ENCODE data around the gene PPP1R3D.
"Not testable (repeated sequence)": the region's sequence is repeated elsewhere in the genome, so short reads cannot be mapped to it uniquely, and the experiment has no call there.

The PPP1R3D gene, protein sequence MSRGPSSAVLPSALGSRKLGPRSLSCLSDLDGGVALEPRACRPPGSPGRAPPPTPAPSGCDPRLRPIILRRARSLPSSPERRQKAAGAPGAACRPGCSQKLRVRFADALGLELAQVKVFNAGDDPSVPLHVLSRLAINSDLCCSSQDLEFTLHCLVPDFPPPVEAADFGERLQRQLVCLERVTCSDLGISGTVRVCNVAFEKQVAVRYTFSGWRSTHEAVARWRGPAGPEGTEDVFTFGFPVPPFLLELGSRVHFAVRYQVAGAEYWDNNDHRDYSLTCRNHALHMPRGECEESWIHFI

DNA sequence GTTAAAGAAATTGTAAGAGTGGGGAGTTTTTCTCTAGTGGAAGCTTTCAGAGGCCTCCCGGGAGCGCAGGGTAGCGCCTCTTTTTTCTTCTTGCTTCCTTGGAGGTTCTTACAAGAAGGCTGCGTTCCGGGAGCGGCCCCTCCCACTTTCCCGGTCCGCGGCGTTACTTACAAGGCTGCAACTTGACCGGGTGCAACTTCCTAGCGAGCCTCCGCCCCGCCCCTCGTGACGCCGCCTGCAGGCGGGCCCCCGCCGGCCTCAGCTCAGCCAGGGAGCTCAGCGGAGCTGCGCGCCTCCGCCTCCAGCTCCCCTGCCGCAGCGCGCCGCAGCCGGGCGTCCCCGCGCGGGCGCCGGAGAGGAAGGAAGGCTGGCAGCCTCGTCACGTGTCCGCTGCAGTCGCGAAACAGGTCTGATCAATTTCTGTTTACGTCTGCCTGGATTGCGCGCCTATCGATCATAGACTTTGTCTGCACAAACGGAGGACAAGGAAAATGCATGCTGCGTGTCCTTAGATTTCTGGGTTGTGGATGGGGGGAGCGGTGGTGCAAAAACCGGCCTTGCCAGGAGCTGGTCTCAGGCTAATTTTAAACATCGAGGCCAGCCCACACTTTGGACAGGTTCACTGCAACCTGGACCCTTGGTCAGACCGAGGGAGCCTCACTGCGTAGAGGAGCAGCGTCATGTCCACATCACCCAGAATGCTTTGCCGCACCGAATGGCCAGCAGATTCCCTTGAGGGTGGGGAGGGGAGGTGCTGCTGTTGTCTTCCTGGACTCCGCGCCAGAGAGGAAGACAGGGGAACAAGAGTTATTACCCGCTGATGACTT is at the start of gene PPP1R3D, which contains the start of gene FAM217B:
TSS of gene PPP1R3D (minus strand) at position 177 of the 827 bp plus-strand sequence. CDS start 374 bp downstream, outside the sequence.
TSS of gene FAM217B (plus strand) at position 261 of the 827 bp plus-strand sequence. CDS start 3,555 bp downstream, outside the sequence.
- peak; percentile 98 for DNase-seq

DNA sequence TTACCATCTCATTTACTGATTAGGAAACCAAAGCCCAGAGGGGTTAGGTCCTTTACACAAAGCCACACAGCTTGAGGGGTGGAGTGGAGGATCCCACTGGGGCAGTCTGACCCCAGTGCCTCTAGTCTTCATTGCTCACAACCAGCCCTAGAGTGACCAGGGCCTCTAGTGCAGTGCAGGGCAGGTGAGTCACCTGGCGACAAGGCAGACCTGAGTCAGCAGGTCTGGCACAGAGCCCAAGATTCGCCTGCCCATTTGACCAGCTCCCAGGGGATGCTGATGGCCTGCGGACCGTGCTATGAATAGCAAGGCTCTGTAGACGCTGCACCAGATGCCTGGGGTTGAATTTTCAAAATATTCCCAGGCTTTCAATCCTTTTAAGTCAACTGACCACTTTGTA is 48.0 kb upstream of the PPP1R3D start:
- DNase-seq: no peak

DNA sequence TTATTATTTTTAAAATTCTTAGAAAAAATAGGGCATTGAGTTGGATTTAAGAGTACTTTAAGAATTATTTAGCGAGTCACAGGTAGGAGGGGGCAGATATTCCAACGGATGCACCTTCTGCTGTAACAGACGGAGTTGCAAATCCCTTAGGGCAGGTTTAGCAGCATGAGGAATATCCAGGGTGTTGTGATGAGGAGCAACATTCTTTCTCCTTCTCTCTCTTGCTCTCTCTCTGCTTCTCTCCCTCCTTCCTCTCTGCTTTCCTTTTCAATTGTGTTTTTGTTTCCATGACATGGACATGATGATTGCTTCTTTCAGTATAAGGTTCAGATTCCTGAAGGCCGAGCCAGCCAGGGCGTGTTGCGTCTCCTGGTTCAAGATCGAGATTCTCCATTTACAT is 47.0 kb upstream of the PPP1R3D start:
- DNase-seq: no peak

DNA sequence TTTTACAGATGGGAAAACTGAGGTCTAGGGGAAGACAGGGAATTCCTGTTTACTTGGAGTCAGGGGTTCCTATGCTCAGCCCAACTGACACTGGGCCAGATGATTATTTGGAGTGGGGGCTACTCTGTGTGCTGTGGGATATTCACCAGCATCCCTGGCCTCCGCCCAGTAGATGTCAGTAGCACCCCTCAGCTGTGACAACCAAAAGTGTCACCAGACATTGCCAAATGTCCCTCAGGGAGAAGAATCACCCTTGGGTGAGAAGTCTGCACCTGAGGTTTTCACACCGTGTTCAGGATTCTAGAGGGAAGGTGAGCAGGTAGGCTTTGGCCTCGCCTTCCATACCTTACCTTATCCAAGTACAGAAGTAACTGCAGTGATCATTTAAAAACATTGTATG is 45.8 kb upstream of the PPP1R3D start:
- peak; percentile 62 for DNase-seq

DNA sequence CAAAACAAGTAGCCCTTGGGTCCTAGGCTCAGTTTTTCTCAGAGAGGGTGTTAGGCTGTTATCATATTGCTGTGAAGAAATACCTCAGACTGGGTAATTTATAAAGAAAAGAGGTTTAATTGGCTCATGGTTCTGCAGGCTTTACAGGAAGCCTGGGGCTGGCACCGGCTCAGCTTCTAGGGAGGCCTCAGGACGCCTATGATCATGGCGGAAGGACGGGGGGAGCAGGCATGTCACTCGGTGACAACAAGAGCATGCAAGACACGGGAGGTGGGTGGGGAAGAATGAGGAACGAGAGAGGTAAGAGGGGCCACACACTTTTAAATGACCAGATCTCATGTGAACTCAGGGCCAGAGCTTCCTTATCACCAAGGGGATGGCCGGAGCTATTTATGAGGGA is 45.1 kb upstream of the PPP1R3D start:
- peak; percentile 38 for DNase-seq

DNA sequence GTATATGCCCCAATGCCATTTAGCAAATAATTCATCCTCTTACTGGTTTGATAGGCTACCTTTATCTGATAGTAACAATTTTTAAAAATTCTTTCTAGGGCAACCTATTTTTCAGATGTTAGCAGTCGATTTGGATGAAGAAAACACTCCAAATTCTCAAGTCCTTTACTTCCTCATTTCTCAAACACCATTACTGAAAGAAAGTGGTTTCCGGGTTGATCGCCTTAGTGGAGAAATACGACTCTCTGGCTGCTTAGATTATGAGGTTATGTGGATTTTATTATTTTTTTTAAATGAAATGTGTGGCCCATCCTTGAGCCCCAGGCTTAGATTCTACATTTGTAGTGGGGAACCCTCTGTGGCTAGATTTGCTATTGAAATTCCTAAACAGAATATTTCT is 44.4 kb upstream of the PPP1R3D start:
- DNase-seq: peak; percentile 88

DNA sequence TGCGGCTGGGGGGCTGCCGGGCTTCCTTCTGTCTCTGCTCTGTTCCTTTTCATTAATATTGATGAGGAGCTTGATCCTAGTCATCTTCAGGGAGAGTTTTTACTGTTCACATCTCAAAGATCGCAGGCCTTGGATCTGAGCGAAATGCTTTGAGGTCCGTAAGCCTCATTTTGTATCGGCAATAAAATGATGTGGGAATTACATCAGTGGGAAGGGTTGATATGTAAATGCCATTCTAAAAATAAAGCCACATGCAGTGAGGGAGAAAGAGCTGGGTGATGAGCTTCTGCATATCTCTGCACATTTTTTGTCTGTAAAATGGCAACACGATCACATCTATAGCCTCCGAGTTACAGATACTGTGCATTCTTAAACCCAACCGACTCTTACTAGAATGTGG is 43.0 kb upstream of the PPP1R3D start:
- no peak for DNase-seq

DNA sequence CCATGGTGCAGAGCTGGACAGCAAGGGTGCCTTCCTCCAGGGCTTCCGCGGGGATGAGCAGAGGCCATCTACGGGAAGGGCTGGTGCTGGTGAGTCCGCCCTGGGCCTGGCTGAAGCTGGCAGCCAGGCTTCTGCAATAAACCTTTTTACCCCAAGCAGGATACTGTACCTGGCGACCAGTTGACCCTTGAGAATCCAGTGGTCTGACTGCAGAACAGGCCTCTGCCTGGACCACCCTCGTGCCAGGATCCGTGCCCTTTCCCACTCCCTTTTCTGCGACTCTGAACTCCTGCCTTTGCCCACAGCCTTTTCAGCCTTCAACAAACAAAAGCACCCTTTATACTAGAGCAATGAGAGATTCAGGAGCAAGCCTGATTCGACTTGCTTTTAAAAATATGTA is 37.0 kb upstream of the PPP1R3D start:
- DNase-seq: no peak

DNA sequence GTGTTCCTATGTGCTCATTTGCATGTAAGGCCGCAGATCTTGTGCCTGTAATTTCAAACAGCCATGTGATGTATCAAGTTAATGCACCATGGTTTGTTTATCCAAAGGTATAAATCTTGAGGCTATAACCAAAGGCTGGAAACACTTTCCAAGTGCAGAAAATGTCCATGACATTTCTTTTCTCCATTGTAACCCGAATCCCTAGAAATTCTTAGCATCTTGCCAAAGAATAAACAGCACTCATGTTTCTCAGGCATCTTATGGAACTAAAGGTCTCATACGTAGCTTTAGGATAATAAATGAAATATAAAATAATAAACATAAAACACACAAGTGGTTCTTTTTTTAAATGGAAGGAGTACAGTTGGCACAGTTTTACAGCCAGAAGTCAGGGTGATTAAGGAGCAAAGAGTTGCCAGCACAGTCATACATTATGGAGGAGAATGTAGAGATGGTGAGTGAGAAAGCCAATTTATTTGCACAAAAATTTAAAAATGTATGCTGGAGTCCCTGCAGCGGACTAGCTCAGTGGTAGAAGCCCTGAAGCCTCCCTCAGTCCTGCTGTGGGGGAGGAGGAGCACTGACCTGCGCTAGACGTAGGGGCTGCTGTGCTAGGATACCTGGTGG is 36.2 kb upstream of the PPP1R3D start:
- DNase-seq: no peak

DNA sequence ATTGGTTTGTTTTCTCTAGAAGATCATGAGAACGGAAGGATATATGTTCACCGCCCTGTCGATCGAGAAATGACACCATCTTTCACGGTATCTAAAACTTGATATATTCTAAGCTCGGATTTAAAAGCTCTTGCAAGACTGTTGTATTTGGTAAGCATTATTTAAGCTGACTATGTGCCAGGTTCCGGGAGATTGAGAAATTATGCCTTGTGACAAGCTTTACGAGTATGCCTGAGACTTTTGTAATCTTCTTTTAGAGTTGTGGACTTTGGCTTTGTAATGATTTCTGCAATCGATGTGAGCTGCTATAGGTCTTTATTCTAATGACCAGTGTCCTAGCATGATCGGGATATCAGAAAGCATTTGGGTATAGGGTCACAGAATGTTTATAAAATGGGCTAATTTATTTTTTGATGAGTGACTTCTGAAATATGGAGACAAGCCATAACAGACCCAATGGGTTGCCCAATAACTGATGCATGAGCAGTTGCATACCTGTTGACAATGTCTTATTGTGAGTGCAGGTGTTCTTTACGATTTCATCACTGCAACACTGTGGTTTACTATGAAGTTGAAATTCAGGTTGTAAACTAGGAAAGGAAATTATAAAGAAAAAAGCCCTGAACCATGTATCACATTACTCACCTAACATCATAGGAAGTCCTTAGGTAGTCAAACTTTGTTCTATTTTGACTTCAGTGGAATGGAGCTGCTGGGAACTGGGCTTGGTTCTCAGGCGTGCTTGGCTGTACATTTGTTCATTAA is 32.1 kb upstream of the PPP1R3D start:
- DNase-seq: no peak

DNA sequence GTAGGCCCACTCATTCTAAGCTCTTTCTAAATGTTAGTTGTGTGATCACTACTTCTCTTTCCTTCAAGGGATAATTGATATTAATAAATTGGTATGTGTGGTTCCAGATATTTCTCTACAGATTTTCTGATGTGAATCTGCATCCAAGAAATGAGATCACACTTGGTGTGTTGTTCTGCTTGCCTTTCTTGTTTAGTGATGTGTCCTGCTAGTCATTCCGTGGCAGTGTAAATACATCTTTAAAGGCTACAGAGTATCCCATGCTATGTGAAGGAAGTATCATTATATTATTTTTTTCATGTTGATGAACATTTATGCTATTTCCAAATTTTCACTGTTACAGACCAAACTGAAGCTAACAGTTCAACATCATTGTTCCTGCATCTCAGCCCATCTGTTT is 31.3 kb upstream of the PPP1R3D start:
- no peak for DNase-seq

DNA sequence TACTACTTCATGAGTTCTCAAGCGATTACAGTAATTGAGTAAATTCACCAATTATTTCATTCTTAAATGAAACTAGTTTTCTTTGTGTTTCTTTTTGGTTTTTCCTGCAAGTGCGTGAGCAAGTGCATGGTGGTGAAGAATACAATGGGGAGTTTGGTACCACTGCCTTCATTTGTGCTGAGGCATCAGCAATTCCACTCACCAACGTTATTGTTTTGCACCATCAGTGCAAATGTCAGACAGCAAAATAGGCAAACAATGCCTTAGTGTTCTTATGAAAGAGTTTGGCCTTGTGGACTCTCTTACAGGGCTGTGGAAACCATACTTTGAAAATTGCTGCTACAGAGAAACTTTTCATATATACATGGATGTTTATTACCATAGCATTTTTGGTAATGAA is 26.3 kb upstream of the PPP1R3D start:
- no peak for DNase-seq

DNA sequence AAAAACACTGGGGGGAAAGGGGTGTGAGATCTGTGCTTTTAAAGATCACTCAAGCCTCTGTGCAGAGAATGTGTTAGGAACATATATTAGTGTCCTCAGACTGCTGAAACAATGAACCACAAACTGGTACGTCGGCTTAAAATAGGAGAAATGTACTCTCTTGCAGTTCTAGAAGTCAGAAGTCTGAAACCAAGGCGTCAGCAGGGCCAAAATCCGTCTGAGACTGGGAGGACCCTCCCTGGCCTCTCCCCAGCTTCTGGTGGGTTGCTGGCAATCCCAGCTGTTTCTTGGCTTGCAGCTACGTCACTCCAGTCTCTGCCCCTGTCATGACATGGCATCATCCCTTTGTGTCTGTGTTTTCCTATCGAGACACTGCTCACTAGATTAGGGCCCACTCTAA is 22.1 kb upstream of the PPP1R3D start:
- DNase-seq: no peak

DNA sequence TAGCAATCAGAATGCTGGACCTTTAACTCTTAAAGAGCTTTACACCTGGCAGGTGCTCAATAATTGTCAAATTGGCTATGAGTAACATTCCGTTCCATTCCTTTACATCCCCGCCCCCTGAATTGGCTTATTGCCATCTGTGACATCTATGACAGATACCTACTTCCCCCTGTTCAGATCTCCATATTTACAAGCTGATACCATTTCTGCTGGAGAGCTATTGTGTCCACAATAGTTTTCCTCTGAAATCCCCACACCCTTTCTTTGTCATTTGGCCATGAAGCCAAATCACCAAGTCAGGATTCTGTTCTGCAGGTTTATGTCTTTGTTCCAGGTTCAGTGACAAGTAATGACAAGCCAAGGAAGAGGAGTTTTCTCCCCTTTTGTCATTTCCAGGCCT is 21.3 kb upstream of the PPP1R3D start:
- DNase-seq: no peak

DNA sequence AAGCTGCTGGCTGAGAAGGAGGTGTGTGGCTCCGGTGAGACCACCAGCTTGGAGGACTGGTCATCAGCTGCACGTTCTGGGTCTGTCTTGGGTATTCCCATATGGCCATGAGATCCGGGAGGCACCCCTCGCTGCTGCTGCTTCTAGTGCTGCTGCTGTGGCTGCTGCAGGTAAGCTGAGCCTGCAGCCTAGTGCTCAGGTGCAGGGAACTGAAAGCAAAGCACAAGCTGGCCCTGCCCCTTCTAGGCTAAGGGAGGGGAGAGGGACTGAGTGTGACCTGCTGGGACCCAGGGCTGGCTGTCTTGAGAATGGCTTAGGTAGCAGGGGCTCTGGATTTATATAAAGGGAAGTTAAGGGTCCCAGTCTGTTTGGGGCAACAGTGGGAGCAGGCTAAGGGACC is 18.5 kb upstream of the PPP1R3D start:
- no peak for DNase-seq

DNA sequence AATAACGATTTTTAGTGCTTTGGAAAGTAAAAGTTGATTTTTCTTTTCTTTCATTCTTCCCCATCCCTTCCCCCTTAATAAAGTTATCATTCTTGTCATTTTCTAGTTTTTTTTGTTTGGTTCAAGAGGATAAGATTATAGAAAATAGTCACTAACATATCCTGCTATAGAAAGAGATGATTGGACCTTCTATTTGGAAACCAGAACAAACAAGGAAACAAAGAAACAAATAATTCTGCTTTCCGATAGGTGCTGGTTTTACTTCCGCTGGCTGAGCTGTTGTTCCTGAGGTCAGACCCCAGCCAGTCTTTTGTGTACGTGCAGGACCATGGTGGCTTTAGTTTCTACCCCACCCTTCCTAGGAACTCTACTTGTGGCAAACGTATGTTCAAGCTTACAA is 18.0 kb upstream of the PPP1R3D start, which contains the start of gene CDH26:
TSS of gene CDH26 (plus strand) at position 301 of the 400 bp plus-strand sequence. CDS start 304 bp downstream, outside the sequence.
- no peak for DNase-seq

DNA sequence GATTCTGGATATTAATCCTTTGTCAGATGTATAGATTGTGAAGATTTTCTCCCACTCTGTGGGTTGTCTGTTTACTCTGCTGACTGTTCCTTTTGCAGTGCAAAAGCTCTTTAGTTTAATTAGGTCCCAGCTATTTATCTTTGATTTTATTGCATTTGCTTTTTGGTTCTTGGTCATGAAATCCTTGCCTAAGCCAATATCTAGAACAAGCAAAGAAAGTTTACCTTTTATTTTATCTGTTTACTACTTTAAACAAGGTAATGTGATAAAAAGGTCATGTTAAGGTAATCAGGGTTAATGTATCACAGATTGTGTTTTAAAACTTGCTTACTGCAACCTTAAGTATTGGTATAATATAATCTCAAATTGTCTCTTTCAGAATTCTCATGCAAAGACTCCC is 17.5 kb upstream of the PPP1R3D start:
- DNase-seq: not testable (repeated sequence)

DNA sequence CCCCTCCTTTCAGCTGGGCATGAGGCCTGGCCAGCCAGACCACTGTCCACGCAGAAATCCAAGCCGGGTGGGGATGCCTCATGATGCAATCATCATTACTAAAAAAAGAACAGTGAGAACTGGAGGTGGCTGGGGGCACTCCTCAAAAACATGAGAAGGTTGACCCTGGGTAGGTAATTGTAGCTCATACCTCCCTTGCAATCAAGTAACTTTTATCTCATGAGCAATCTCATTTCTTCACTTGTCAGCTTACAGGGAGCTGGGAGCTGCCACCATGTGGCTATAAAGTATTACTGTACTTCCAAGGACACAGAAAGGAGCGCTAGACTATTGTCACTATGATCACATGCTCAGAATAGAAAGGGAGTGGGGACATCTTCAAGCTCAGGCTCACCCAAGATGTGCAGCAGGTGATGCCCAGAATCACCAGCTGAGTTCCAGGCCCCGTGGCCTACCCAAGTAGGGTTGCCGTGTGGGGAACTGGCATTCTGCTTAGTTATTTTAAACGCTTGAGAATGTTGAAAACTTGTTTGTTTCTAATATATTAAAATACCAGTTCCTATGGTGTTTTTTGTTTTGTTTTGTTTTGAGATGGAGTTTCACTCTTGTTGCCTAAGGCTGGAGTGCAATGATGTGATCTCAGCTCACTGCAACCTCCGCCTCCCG is 15.2 kb upstream of the PPP1R3D start:
- peak; percentile 74 for DNase-seq

DNA sequence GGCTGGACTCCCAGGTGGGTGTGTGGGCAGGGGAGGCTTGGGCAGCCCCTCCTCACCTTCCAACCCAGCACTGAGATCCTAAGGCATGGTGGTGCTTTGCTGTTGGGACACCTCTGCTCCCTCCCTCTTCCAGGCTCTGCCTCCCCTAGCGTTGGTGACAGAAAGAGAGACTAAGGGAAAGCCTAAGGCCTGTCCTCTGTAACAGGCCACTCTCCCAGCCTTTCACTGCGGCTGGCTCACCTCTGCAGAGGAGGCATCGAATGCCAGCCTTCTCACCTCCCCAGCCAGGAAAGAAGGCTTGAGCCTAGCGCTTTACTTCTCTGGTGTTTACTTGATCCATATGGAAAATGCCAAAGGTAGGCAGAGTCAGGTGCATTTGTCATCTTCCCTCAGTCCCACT is 14.6 kb upstream of the PPP1R3D start:
- DNase-seq: no peak

DNA sequence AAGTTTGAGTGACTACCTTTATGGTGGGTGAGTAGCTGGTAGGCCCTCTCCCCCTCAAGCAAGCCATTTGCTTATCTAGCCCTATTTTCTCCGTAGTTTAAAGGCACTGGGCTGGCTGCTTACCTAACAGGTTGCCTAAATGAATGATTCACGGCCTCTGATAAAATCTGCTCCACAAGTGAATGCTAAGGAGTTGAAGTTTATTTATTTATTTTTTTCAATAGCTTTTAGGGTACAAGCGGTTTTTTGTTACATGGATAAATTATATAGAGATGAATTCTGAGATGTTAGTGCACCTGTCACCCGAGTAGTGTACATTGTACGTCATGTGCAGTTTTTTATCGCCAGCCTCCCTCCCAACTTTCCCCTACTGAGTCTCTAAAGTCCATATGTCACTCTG is 9.8 kb upstream of the PPP1R3D start:
- no peak for DNase-seq

DNA sequence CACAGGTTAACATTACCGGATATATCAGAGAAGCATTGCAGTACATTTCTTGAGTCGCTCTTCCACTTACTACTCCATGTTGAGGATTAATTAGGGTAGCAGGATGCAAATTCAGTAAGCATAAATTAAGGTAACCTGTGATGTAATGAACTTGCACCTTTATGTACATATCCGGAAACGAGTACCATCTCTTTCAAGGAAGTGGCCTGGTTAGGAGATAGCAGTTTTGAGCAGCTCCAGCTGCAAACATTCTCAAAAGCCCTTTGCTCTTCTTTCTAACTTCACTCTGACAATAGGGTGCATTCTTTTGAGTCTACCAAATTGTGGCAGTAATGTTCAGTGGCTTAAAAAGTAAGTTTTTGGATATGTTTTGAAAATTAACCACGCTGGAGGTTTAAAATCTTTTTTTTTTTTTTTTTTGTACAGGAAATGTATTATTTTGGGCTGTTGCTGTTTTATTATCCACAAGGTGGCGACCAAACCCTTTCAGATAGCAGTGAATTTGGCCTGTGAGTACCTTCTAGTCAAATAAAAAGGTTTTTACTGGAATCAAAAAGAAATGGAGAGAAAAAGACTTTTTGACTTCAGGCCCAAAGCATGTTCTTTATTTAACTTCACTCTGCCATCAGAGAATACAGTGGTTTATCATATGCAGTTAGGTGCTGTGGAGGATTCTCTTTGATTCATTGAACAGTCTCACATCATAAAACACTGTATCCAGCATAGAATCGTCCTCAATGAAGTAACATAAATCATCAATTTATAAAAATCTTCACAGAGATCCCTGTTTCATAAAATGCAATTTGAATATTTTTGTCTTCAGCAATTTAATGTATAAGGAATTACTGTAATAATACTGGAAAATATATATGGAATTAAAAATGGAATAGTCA is 9.0 kb upstream of the PPP1R3D start:
- peak; percentile 87 for DNase-seq
